Stimulated activated CD8-positive, alpha-beta memory T cell treated with anti-CD3 and anti-CD28 coated beads, Interleukin-15, amount 100 ng/mL, for 48 hours (primary cell): ENCODE measurements around the gene PARD3.

ENCODE experiments used
- DNase-seq, 2 donors: peaks; one replicate each; pipeline ENCODE4 v3.0.0-alpha.2; 2020; ENCODE audit warnings: low read depth in 2 of 2

Gene PARD3

DNA sequence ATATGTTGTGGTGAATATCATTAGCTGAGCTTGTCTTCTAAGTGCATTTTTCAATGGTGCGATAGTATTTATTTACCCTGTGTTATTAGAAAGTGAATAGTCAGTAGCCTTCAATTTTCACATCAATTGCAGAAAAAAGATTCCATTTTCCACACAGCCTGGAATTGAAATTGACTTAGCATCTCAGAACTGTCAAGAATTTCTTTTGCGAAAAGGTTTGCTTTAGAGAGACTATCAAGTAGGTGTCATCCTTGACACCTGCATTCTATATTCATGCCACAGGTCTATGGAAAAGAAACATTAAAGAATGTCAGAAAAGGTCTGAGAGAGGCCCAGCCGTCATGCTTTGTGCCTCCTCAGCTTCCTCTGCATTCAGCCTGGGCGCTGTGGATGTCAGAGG is 504.9 kb downstream of the PARD3 start:
- no peak for DNase-seq

DNA sequence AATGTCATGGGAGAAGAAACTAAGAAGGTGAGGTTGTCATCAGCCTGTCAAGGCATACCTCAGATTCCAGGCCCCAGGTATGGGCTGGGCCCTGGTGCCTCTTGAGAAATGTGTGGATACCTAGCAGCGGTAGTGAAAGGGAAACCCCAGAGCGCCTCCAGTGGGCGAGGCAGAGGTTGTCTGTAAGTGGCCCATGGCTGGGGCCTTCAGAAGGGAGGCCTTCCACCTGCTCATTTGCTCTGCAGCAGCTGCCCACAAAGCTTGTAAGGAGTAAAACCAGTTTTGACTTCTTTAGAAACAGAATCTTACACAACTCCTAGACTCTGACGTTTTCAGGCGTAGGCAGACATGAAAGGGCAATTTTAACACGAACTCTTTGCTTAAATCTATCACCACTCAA is 509.9 kb downstream of the PARD3 start:
- DNase-seq = no peak

DNA sequence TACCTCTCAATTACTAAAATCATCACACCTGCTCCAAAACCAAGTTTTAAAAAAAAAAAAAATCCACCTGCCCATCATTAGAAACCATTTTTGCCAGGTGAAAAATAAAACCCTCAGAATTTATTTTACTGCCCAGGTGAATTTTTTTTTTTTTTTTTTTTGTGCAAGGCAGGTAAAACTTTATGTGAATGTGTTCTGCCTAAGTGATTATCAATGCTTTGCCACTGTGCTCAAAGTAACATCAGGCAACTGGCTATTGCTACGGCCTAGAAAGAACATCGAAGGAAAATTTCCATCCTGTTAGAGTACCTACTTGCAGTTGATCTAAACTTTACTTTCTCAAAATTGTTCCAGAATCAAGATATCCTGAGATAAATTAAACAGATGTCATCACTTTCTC is 512.1 kb downstream of the PARD3 start:
- DNase-seq = no peak

DNA sequence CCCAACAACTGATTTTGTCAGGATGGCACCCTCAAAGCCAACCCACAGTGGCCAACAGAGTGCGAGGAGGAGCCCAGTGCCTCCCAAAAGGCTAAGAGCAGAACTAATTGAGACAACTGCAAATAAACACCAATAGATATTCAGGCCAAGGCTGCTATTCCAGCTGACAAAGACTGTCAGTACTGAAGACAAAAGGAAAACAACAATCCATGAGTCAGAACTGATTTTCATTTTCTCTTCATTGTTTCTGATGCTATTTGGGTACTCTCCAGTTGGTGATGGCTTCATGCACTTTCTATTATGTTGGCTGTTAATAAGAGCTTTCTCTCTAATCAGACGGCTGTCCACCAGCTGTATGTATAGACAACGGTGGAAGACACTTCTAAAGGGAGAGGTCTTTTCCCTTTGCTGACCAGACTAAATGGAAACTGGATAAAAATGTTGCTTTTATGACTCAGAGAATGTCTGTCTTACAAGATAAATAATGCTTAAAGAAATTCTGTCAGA is 515.9 kb downstream of the PARD3 start:
- DNase-seq = no peak

DNA sequence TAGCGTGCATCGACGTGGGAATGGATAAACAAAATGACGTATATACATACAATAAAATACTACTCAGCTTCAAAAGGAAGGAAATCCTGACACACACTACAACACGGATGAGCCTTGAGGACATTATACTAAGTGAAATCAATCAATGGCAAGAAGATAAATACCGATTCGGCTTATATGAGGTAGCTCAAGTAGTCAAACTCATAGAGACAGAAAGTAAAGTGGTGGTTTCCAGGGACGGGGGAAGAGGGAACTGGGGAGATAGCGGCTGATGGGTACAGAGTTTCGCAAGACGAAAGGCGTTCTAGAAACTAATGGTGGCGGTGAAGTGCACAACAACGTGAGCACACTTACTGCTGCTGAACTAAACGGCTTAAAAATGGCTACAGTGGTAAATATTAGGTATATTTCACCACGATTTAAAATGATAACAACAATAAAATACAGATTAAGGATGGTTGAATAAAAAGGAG is 516.7 kb downstream of the PARD3 start:
- no peak for DNase-seq

DNA sequence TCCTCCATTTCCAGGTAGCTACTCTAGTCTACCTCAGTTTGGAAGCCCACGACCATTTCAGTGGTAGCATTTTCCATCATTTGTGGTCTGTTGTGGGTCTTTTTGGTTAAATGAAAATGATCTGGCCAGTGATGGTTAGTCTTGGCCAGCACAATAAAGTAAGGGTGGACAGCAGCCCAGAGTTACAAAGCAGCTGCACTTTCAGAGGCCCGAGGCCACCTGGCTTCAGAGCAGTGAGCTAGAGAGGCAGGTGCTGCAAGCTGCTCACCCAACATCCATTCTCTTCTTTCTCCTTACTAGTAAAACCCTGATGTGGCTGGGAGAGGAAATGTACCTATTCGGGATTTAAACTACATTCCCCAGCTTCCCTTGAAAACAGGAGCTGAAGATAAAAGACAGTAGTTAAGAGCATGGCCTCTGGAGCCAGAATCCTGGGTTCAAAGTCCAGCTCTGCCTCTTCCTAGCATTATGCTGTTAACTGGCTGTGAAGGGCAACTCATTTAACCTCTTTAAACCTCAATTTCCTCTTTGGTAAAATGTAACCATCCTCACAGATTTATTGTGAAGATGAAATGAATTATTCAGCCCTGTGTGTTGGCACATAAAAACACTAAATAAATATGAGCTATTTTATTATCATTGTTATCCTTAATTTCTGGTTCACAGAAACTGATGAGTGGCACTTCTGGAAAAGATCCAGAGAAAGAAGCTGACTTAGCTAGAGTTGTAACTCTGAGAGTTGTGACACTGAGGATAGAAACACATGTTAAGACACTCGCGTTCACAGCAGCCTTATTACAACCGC is 517.4 kb downstream of the PARD3 start:
- DNase-seq = no peak

DNA sequence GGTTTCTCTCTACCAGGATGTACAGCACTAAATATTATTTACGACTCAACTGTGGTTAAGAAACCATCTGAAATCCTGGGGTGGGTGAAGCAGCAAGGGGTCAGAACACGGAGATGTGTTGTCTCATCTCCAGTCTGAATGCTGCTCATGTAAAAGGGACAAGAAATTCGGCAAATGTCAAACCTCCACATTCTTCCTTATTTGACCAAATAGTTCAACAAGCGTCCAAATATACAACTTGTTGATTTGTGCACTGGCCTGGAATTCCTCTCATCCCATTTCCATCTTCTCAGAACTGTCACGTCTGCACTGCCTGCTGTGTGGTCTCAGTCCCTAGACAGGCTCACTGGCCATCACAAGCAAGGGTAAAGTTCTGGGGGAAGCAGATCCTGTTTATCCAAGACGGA is 520.0 kb downstream of the PARD3 start:
- no peak for DNase-seq

DNA sequence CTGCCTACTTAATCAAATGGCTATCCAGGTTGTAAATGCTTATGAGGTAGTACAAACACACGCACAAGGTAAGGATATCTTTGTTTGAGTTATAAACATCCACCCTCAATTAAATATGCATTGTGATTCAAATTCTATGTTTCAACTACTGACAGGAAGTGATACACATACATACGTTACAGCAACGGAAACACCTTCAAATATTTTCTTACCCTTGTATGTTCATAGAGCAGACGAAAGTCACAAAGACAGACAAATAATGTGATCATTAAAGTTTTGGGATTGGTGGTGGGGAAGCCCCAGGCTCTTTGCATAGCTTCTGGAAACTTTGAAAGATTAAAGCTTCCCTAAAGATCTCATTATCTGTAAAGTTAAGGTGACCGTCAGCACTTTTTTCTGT is 521.0 kb downstream of the PARD3 start:
- no peak for DNase-seq

DNA sequence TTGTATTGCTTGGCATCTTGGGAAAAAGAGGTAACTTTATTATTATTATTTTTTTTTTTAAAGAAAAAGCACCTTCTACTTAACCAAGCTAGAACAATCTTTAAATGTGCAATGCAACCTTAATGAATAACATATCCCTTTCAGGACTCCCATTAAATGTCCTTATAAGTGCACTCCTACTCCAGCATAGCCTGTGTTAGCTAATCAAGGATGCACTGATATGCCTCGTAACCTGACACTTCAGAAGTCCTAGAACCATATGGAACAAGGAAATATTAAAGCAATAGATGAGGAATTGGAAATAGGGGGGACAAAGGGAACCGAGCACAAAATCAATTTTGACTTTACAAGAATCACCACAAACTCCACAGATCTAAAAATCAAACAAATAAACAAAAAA is 522.4 kb downstream of the PARD3 start:
- DNase-seq = no peak

DNA sequence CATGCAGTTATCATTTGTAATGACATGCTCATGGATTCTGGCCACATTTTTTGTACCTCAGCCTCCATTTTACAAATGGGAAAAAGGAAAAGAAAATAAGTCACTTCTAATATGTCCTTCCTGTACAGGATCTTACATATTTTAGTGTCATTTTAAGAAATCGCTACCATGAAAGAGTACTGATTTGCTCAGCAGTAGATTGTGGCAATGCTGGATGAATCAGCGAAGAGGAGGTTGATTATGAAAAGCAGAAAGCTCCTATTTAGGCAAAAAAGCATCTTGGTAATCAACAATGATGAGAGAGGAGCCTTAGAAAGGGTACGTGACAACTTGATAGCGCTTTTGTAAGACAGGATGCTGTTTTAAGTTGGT is 522.9 kb downstream of the PARD3 start:
- no peak for DNase-seq

DNA sequence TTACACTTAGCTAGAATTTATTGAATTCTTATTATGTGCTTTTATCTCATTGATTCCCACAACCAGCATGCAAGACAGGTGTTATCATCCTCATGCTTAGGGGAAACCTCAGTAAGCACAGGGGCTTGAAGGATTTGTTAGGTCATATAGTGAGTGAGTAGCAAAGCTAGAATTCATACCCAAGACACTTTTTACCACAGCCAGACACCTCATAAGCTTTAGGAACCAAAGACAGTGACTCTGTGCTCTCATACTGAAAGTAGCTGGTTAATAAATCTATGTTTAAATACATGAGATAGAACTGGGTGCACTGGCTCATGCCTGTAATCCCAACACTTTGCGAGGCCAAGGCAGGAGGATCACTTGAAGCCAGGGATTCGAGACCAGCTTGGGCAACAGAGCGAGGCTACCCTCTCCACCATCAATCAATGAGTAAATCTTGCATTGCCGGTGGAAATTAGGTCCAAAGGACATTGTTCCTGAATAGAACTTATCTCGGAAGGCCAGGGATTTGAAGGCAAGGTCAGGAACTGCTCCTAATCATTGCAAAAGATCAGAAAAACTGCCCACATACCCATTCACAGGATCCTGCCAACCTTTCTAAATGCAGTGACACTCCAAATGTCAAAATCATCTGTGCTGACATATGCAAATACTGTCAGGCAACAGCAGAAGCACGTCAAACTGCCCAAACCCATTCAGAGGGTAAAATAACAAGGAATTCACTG is 523.5 kb downstream of the PARD3 start:
- no peak for DNase-seq

DNA sequence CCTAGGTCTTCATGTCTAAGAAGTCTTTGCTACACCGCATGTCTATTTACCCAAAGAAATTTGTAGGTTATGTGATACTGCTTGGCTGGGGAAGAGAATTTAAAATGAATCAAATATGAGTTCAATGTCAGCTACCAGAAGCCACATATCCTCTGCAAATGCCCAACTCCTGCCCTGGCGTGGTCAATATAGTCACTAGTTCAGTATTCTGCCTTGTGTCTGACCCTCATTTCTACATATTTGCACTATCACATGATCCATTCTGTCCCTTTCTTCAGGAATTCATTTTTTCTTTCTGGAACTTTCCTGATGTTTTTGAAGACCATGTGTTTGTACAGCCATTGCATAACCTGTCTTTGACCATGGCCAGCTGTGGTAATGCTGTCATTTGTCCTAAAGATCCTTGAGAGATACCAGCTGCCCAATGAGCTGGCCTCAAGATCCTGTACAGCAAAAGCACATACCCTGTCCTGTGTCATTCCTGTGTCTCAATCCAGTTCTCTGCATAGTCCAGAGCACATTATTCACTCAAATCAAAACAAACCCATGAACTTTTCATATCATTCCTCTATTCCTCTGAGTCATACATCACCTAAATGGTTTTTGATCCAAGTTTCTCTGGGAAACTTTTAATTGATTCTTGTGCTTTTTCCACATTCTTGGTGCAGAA is 524.5 kb downstream of the PARD3 start:
- DNase-seq = no peak

DNA sequence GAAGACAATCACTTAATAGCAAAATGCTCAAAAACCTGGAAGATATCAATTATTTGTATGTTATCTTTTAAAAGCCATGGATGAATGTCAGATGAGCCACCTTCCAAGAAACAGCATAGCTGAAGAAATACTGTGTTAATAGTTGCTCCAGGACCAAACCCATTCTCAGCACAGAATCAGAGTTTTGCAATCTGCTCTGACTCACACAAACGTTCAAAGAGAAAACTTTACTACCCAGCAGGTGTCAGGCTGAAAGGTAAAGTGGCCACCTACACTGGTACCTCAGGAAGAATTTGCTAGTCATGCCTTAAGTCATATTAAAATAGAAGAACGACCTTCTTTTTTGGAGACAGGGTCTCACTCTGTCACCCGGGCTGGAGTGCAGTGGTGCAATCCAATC is 526.5 kb downstream of the PARD3 start:
- no peak for DNase-seq

DNA sequence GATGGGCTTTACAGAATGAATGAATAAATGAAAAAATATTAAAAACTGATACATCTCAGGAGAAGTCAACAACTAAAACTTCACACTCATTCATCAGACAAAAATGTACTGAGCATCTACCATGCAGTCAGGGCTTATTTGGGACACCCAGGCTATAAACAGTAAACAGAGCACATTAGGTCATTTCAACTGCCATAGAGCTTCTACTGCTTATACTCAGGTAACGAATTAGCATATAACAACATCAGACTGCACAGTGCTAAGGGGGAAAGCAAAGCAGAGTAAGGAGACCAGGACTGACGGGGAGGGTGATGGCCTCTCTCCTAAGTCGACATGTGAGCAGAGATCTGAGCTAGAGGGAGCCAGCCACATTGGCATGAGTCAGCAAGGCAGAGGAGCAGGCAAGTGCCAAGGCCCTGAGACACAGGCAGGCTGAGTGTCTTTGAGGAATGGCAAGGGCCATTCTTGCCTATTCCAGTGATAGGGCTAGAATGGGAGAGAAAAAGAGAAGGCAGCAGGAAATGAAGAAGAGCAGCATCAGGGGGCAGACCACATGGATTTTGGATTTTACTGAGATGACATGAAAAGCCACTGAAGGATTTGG is 528.9 kb downstream of the PARD3 start:
- DNase-seq = no peak

DNA sequence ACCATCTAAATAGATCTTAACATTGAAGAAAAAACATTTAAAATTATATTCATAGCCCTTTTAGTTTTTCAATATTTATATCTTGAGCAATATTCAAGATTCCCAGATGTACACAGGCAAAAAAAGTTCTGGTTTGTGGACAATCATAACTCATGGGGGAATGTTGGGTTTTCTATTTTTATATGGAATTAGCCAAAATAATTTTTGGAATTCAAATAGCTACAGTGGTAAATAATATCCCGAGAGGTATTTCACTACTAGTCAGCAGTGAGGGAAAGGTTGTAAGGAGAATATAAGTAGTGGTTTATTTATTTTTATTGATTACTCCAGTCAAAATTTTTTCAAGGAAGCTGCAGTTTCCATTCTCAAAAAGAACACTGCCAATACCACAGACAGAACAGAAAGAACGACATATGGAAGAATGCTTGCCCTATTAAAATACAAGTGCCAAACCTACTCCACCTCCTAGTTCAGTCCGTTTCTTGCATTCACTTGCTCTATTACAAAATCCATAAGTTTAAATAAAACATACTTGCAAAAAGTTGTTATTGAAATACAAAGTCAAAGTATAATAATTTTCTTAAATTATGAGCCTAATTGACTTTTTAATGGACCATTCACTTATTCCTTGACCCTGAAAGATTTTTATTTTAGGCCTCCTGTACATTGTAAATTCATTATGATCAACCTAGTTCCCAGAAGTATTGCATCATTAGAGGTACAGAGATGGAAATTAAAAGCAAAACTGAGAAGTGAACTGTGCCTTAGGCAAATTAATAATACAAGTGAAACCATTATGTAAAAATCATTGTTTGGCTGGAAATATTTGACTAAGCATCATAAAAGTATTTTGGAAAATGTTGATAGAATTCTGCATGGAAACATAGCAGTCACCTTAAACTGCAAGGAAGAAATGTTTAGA is 533.2 kb downstream of the PARD3 start:
- no peak for DNase-seq

DNA sequence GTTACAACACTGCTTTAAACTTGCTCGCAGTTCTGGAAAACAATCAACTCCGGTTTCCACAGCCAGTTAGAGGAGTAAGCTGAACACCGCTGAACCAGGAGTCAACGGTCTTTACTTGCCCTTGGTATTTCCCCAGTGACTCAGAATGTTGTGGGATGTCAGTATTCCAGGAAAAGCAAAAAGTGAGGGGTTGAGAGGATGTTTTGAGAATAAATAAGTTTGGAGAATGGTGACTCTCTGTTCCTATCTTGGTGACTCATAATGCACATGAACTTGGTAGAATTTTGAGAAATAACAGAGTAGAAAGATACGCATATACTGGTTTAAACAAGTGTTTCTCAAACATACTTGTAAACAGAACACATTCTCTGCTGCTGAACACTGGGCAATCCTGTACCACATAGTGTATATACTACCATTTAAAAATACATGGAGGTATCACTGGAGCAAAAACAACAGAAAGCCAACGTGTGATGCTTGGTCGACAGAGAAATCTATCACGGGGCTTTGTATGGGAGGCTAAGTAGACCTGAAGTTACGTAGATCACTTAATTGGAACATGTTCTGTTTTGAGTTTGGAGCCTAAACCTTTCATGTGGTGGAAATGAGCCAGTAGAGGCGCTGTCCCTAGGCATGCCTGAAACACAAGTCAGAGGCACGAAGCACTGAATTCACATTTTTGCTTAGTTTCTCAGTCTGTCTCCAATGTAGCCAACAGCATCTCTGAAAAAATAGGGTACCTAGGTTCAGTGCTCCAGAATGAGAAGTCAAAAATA is 534.3 kb downstream of the PARD3 start:
- no peak for DNase-seq

DNA sequence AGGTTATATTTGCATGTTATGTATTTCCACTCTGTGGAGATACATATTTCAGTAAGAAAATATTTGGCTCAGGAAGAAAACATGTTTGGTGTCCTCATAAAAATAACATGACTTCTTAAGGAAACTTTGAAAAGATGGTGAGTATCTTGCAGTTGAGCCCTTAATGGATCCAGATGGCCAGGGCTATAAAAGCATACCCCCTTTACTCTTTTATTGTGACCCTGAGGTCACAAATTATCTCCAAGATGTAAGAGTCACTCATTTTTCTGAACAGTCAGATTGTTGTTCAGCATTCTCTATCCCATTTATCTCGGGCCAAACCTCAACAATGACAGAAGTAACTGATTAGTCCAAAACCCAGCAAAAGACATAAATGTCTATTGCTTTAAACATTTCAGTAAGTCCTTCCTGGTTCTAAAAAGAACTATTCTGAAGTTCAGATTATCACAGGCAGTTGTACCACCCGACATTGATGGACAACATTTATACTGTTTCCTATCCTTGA is 539.4 kb downstream of the PARD3 start:
- DNase-seq = no peak

DNA sequence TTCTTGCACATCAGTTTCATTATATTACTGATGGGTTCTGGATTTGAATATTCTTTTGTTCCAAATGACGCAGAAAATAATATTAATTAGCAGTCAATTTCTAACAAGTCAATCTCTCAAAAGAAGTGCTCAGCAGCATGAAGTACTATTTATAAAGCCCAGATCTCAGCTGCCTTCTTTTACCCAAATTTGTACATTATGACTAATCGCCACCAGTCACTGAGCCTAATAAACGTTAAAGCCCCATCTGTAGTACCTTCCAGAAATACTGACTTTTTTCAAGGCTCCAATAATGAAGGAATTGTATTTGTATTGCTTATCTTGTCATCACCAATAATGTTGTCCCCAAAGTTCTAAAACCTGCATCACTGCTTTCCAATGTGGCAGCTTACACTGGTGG is 540.2 kb downstream of the PARD3 start:
- DNase-seq = no peak

DNA sequence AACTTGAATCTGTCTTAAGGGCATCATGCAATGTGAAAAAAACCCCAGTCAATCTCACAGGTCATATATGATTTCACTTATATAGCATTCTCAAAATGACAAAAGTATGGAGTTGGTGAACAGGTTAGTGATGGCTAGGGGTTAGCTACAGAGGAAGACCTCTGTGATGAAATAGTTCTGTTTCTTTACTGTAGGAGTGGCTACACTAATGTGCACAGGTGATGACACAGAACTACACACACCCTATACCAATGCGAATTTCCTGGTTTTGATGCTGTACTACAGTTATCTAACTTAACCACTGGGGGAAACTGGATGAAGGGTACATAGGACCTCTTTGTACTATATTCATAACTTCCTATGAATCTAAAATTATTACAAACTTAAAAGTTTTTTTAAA is 541.8 kb downstream of the PARD3 start:
- DNase-seq = no peak

DNA sequence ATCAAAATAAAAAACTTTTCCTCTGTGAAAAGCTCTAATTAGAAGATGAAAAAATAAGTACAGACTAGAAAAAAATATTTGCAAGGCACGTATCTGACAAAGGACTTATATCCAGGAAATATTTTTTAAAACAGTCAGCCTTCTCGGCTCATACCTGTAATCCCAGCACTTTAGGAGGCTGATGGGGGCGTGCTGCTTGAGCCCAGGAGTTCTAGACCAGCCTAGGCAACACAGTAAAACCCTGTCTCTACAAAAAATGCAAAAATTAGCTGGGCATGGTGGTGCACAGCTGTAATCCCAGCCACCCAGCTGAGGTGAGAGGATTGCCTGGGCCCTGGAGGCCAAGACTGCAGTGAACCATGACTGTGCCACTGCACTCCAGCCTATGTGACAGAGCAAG is 542.8 kb downstream of the PARD3 start:
- DNase-seq = no peak
